ENCODE data around the gene DLG2.
"Not testable (repeated sequence)": the region's sequence is repeated elsewhere in the genome, so short reads cannot be mapped to it uniquely, and the experiment has no call there.

Gene DLG2

GRCh38 chr11:85316967-85317366 lies 310.2 kb downstream of the DLG2 start:
- no peak for DNase-seq (ENCODE audit: low read depth)

DNA sequence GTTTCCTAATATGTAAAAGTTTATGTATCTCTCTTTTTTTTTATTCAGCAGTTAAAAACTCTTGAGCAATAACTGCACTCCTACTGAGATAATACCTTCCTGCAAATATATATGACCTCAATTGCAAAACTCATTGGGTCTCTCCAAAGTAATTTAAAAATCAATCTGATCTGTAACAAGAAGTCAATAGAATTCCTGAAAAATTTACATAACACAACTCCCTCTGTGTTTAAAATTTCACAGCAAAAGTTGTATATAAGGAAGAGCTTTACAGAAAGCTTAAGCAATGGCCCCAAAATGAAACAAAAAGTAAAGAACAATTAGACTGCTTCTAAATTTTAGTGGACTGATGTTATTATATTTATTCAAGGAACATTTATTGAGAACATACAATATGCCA lies 313.4 kb downstream of the DLG2 start:
- no peak for DNase-seq (ENCODE audit: low read depth)

GRCh38 chr11:85310479-85310878 lies 316.7 kb downstream of the DLG2 start:
- no peak for DNase-seq (ENCODE audit: low read depth)

- DNase-seq (ENCODE audit: low read depth), result no peak
These were observed 319.8 kb downstream of the DLG2 start for GRCh38 chr11:85307366-85307765.

GRCh38 chr11:85301895-85302678 lies 325.1 kb downstream of the DLG2 start:
- no peak for DNase-seq (ENCODE audit: low read depth)

DNA sequence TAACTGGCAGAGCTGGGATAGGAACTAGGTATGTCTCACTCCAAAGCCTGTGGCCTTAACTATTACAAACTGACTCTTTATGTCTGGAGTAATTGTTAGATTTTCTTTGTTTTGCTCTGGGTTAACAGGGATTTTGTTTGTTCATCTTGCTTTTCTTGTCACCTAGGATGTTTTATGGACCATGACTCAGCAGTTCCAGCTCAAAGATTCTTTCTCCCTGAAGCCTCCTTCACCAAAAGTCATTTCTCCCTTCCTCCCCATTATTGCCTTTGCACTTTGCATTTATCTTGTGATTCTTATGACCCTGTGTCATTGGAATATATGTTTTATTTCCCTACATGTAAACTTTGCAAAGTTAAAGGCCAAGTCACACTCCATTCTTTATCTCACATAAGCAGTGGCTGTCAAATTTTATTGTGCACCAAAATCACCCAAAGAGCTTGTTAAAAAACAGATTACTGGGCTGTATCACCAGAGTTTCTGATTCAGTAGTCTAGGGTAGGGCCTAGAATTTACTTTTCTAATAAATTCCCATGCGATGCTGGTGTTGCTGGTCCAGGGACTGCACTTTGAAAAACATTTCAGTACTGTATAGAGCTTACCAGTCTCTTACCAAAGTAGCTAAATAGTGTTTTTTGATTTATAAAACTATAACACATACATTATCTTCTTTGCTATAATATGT lies 327.7 kb downstream of the DLG2 start:
- no peak for DNase-seq (ENCODE audit: low read depth)

- no peak for DNase-seq (ENCODE audit: low read depth)
These were observed 331.4 kb downstream of the DLG2 start for GRCh38 chr11:85295694-85296271.

- no peak for DNase-seq (ENCODE audit: low read depth)
These were observed 345.6 kb downstream of the DLG2 start for GRCh38 chr11:85281550-85281949.

- no peak for DNase-seq (ENCODE audit: low read depth)
These were observed 347.9 kb downstream of the DLG2 start for GRCh38 chr11:85279267-85279666.

GRCh38 chr11:85277693-85278092 lies 349.5 kb downstream of the DLG2 start:
- DNase-seq (ENCODE audit: low read depth), result no peak

- DNase-seq (ENCODE audit: low read depth), result no peak
These were observed 350.8 kb downstream of the DLG2 start for GRCh38 chr11:85276332-85276731.

DNA sequence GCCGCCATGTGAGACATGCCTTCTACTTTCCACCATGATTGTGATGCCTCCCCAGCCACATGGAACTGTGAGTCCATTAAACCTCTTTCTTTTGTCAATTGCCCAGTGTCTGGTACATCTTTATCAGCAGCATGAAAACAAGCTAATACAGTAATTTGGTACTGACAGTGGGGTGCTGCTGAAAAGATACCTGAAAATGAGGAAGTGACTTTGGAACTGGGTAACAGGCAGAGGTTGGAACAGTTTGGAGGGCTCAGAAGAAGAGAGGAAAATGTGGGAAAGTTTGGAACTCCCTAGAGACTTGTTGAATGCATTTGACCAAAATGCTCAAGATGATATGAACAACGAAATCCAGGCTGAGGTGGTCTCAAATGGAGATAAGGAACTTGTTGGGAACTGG lies 356.8 kb downstream of the DLG2 start:
- not testable (repeated sequence) for DNase-seq (ENCODE audit: low read depth)

GRCh38 chr11:85269109-85269508 lies 358.0 kb downstream of the DLG2 start:
- DNase-seq (ENCODE audit: low read depth), result no peak

- no peak for DNase-seq (ENCODE audit: low read depth)
These were observed 360.5 kb downstream of the DLG2 start for GRCh38 chr11:85266646-85267045.

DNA sequence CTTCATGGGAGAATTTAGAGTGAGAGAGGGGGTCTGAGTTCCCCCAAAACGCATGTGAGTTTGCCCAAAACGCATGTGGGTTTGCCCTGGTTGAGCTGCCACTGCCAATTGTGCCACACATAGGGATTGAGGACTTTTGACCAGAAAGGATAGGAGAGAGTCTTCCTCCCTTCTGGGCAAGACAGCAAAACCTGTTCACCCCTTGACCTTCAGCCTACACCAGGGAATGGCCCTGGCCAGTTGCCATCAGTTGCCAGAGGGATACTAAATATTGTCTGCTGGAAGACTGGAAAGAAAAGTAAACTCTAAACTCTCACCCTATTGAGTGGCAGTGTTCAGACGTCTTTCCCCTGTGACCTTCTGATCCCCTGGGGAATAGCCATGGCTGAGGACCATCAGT lies 363.8 kb downstream of the DLG2 start:
- no peak for DNase-seq (ENCODE audit: low read depth)

DNA sequence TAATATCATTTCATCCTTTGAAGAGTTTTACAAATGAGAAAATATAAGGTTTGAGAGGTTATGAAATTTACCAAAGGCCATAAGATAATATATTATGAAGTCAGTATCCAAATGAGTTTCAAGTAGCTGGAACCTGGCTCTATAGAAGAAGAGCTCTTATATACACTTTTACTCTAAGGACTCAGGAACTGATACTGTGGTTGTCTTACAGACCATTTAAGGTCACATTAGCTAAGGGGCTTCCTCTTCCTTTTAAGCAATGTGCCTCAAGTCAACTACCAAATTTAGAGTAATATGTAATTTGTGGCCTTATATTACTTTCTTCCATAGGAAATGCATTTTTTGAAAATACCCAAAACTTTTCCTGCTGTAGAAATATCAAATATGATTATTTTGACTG lies 369.3 kb downstream of the DLG2 start:
- no peak for DNase-seq (ENCODE audit: low read depth)

DNA sequence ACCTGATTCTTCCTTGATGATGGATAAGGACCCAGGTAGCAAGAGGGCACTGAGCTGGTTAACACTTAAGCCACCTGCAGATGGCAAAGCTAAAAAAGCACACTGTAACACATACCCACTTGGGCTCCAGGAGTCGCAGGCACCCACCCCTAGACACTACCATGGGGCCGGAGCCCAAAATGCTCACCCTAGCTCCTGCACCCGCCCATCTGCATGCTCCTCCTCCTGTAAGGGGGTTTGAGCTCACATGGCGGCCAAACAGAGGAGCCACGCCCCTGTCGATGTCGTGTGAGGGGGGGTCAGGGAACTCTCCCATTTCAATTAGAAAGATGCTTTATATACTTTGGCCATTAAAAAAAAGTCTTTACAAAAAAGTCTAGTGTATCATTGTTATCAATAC lies 370.7 kb downstream of the DLG2 start:
- DNase-seq (ENCODE audit: low read depth), result no peak

DNA sequence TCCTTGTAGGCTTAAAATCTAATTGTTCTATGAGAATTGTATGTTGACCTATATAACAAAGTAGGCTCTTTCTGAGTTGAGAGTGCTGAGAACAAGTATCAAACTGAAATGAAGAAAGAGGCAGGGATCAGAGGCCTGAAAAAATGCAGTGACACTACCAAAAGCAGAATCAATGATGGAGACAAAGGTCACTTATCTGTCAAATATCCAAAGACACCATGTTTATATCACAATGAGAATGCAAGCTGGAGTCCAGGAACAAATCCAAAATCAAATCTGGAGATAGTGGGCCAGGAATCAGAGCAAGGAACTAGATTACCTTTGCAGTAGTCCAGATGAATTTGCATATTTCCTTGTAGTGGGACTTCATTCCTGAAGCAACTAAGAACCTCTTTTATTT lies 377.7 kb downstream of the DLG2 start:
- no peak for DNase-seq (ENCODE audit: low read depth)

DNA sequence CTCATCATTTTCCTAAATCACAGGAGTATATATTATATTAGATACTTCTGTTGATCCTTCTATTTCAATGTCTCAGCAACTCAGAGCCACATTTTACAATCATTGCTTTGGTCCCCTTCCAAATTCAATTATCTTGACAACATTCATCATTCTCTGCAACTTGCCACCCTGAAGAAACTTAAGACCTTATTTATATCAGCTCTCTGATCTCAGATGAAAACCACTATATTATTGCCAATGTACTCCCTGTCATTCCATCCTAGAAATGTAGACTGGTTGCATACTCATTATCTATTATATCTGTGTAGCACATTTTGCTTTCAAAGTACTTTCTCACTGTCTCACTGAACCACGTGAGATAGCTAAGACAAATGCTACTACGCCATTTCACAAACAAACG lies 379.3 kb downstream of the DLG2 start:
- DNase-seq (ENCODE audit: low read depth), result no peak

DNA sequence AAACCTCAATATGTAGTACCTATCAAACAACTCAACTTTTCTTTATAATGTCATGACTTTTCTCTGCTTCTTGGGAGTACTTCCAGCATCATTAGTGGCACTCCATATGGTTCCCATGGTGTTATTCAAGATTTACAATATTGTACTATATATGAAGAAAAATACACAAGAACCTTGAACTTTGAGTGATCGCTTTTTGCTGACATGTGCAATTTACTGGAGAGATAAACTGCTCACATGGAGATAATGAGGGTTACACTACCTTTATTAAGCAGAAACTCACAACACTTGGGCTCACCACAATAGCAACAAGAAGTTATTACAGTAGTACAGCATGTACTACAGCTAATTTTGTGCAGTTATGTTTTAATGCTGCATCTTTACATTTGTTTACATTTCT lies 388.2 kb downstream of the DLG2 start:
- DNase-seq (ENCODE audit: low read depth), result no peak

DNA sequence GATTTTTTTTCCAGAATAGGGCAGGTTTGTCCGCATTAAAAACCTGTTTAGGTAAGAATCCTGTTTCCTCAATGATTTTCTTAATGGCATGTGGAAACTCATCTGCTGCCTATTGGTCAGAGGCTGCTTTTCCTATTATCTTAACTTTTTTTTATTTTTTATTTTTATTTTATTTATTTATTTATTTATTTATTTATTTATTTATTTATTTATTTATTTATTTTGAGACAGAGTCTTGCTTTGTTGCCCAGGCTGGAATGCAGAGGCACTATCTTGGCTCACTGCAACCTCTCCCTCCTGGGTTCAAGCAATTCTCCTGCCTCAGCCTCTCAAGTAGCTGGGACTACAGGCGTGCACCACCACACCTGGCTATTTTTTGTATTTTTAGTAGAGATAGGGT lies 389.1 kb downstream of the DLG2 start:
- DNase-seq (ENCODE audit: low read depth), result not testable (repeated sequence)

GRCh38 chr11:85236211-85236610 lies 390.9 kb downstream of the DLG2 start:
- no peak for DNase-seq (ENCODE audit: low read depth)

DNA sequence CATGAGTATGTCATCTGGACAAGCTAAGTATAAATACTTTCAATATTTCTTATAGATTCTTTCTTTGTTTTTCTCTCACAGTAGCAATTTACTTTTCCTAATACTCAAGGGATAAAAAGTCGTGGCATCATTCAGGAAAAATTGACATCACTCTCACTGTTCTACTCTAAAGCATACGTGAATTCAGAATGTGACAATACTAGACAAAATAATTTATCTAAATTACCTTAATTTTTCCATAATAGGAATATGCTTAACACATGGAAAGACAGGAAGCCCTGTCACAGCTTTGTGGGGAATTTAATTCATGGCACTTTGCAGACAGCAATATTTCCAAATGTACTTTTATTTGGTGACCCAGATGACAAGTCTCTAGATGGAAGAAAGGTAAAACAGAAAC lies 394.6 kb downstream of the DLG2 start:
- DNase-seq (ENCODE audit: low read depth), result no peak
